AG09319 (cell line): ENCODE data around the gene GMEB2.

Experiments used
- DNase-seq: peaks from one replicate; pipeline ENCODE4 v3.0.0-alpha.2; 2010; ENCODE audit warnings: low read depth; ENCODE audit errors: extremely low read depth
- TF ChIP-seq, protein P1 (sequence below): IDR thresholded peaks from 2 replicates; pipeline ENCODE4 v1.5.1; 2011; ENCODE audit warnings: low read depth, mild to moderate bottlenecking, inconsistent platforms, low read length, moderate library complexity

Gene GMEB2

DNA sequence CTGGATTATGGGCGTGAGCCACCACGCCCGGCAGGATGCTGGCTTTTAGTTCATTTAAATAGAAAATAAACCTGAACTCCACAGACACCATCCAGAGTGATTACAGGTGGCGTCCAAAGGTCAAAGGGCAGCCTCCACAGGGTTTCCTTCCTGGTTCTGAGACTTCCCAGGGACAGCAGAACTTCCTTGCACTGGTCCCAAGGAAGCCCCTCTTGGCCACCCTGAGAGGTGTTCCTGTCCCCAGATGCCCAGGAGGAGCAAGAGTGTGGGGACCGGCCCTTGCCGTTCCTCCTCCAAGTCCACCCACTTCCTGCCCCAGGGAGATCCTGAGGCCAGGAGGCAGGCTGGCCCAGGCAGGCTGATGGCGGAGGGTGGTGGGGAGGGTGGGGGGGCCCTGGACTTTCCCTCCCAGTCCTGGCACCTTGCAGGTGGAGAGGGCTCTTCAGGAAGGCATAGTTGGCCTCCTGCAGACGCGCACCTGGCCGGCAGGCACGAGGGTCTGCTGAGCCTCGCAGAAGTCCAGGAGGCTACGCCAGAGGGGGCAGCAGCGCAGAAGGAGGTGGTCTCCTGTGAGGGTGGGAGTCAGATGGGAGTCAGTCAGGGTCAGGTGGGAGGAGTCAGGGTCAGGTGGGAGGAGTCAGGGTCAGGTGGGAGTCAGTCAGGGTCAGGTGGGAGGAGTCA is 68.0 kb downstream of the GMEB2 start:
- TF ChIP-seq, protein P1, sequence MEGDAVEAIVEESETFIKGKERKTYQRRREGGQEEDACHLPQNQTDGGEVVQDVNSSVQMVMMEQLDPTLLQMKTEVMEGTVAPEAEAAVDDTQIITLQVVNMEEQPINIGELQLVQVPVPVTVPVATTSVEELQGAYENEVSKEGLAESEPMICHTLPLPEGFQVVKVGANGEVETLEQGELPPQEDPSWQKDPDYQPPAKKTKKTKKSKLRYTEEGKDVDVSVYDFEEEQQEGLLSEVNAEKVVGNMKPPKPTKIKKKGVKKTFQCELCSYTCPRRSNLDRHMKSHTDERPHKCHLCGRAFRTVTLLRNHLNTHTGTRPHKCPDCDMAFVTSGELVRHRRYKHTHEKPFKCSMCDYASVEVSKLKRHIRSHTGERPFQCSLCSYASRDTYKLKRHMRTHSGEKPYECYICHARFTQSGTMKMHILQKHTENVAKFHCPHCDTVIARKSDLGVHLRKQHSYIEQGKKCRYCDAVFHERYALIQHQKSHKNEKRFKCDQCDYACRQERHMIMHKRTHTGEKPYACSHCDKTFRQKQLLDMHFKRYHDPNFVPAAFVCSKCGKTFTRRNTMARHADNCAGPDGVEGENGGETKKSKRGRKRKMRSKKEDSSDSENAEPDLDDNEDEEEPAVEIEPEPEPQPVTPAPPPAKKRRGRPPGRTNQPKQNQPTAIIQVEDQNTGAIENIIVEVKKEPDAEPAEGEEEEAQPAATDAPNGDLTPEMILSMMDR = no peak
- no peak for DNase-seq

DNA sequence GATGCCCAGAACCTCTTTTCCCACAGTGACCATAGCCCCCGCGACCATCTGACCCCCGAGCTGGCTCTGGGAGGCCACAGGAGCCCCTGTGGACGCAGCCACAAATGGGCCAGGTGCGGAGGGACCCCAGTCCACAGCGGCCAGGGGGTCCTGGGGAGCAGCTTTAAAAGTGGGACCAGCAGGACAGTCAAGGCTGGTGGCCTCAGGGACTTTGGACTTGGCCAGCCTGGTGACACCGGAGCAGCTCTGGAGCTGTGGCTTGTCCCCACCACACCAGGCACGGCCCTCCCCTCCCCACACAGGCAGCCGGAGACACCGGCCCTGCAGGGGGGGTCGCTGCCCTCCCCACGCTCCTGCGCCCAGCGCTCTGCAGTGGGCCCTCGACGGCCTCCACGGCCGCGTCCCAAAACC is 69.4 kb downstream of the GMEB2 start:
- no peak for DNase-seq
- TF ChIP-seq, protein P1 = no peak

DNA sequence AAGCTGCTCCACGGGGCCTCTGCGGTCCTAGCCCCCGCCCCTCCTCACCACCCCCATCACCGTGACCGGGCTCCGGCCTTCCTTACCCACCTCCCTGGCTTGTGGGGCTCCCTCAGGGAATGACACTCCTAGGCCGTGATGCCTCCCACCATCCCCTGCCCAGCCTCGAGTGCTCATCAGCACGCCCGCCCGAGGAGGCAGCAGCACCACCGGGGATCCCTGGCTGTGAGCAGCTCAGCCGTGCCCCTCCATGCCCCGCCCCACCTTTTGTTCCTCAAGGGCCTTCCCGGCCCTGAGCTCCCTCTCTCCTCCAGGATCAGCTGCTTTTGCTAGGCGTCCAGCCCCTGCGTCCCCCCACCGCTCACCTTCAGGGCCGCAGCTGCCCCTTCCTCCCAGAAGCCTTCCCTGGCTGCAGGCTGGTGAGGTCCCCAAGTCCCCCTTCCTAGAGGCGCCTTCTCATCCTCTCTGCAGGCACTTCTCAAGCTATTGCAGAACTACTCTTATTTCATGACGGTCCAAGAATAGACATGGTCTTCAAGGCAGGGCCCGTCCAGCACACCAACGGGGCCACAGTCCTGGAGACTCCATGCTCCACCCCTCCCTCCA is 69.9 kb downstream of the GMEB2 start:
- no peak for DNase-seq
- TF ChIP-seq, protein P1 = no peak

DNA sequence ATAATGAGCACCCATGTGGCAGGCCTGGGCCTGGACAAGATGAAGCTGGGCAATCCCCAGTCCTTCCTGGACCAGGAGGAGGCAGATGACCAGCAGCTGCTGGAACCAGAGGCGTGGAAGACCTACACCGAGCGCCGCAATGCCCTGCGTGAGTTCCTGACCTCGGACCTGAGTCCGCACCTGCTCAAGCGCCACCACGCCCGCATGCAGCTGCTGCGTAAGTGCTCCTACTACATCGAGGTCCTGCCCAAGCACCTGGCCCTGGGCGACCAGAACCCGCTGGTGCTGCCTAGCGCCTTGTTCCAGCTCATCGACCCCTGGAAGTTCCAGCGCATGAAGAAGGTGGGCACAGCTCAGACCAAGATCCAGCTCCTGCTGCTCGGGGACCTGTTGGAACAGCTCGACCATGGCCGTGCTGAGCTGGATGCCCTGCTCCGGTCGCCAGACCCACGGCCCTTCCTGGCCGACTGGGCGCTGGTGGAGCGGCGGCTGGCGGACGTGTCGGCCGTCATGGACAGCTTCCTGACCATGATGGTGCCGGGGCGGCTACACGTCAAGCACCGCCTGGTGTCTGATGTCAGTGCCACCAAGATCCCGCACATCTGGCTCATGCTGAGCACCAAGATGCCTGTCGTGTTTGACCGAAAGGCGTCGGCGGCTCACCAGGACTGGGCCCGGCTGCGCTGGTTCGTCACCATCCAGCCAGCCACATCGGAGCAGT is 71.1 kb downstream of the GMEB2 start:
- TF ChIP-seq, protein P1 = no peak
- DNase-seq = no peak

DNA sequence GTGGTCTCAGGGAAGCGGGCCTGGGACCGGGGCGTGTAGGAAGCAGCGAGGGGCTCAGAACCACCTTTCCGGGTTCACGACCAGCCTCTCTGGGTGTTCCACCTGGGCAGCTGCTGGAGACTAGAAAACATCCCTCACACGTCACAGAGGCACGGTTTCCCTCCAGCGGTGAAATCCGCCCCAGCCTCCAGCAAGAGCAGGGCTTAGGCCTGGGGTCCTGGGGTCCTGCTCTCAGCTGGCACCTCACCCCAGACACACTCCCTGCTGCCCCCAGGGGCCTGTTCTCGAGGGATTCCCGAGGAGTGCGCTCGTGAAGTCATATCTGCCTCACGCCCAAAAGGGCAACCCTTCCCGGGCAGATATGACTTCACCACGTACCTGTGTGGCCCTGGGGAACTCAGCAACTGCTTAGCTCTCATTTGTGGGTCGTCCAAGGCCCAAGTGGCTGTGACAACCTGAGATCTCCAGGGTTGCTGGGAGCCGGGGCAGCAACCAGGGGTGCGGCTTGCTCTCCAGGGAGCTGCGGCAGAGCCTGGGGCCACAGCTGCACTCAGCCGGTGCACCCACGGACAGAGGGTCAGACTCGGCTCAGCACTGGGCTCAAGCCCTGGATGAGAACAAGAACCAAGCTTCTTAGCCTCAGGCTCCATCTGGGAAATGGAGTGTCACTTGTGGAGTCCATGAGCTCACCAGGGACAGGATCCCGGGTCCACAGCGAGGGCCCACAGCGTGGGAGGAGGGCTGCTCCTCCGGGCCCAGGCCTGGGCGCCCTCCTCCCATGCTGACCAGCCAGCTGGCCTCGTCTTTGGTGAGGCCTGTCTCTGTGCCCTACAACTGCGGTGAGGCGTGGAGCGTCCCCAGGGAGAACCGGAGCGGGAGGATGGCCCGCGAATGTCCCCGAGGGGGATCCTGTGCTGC is 72.3 kb downstream of the GMEB2 start:
- TF ChIP-seq, protein P1 = no peak
- DNase-seq = no peak

DNA sequence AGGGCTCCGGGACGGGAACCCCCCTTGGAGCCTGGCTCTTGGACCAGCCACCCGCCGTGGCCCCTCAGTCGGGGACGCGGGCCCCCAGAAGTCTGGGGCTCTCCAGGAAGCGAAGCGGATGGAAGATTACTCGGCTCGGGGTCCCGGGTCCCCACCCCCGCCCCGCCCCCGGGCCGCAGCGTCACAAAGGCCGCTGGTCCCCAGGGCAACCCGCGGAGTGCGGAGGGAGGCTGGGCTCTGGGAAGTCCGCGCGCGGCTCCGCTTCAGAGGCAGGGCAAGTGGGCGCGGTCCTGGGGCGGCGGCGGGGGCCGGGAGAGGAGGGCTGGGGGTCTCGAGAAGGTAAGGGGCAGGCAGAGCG is 73.0 kb downstream of the GMEB2 start, which contains the start of gene FNDC11:
Gene FNDC11 (plus strand): TSS at position 227 of the 358 bp plus-strand sequence. CDS start 1,505 bp downstream, outside the sequence.
- DNase-seq = no peak
- TF ChIP-seq, protein P1 = no peak
